ENCODE results near the gene TULP4. TPM values are rescaled to one million over a fixed set of nuclear protein-coding genes. Genes with fewer than 3 reads are reported as not detected.

Gene TULP4
- polyA plus RNA-seq, 3 donors: 6.5 to 10.6 (median 7.9) TPM

GRCh38 chr6:158544428-158544827 lies 232.2 kb downstream of the TULP4 start:
- no peak overlapping the region for H3K4me3 Mint-ChIP-seq
- Histone ChIP-seq H4K20me1 (ENCODE audit: insufficient read depth, low read length) (no peaks in the 10 kb centered on the region), H2AFZ (ENCODE audit: insufficient read depth, low read depth, low read length, poor library complexity, severe bottlenecking) (no peak overlapping the region), H3K4me2 (replicated peaks; ENCODE audit: extremely low read depth, low read length, poor library complexity, severe bottlenecking) (no peak overlapping the region), H3K27ac (ENCODE audit: low read depth in 1 of 2, low read length in 2 of 2) (no peak overlapping the region), H3K4me1 (ENCODE audit: control insufficient read depth in 1 of 2, insufficient read depth in 2 of 2, low read length in 2 of 2) (no peaks in the 10 kb centered on the region), H3K4me3 (replicated peaks in 1 of 3; ENCODE audit: low read depth in 2 of 3, low read length in 3 of 3) (no peak overlapping the region), H3K9ac (ENCODE audit: insufficient read depth, low read length, poor library complexity, severe bottlenecking) (no peak overlapping the region), H3K27me3 (ENCODE audit: control insufficient read depth in 2 of 2, insufficient read depth in 2 of 2, low read length in 2 of 2) (peaks cover 3 to 10% of the 10 kb centered on the region in 2 donors), H3K36me3 (replicated peaks in 1 of 2; ENCODE audit: control insufficient read depth in 1 of 2, insufficient read depth in 2 of 2, low read length in 2 of 2) (no peaks in the 10 kb centered on the region), H3K79me2 (ENCODE audit: insufficient read depth, low read length) (no peaks in the 10 kb centered on the region), H3K9me3 (replicated peaks in 1 of 2; ENCODE audit: control insufficient read depth in 1 of 2, insufficient read depth in 1 of 2, low read length in 2 of 2) (no peaks in the 10 kb centered on the region)
- intact Hi-C loops (cut with micrococcal nuclease): no loop called here
- 92% methylated on average over 10 of the region's 12 CpGs for WGBS (ENCODE audit: insufficient coverage)
- H3K36me3 Mint-ChIP-seq: no peaks in the 10 kb centered on the region
- peaks cover 0 to 3% (median 0%) of the 10 kb centered on the region in 7 donors for H3K9me3 Mint-ChIP-seq
- H3K27ac Mint-ChIP-seq: no peak overlapping the region
- no peak for TF ChIP-seq CTCF (IDR thresholded peaks at IDR 0.05)
- H3K27me3 Mint-ChIP-seq (ENCODE audit: low read depth in 3 of 3): peaks cover 12 to 31% (median 15%) of the 10 kb centered on the region in 3 donors
- H3K4me1 Mint-ChIP-seq: no peaks in the 10 kb centered on the region
- DNase-seq: no peak

- peaks cover 8 to 22% (median 8%) of the 10 kb centered on the region in 3 donors for H3K27me3 Mint-ChIP-seq (ENCODE audit: low read depth in 3 of 3)
These were observed 233.0 kb downstream of the TULP4 start for GRCh38 chr6:158545043-158545966.

More at GRCh38 chr6:158545043-158545966, 233.0 kb downstream of the TULP4 start:
- Histone ChIP-seq H3K9ac (ENCODE audit: insufficient read depth, low read length, poor library complexity, severe bottlenecking) (no peak overlapping the region), H3K4me3 (replicated peaks in 1 of 3; ENCODE audit: low read depth in 2 of 3, low read length in 3 of 3) (no peak overlapping the region), H3K79me2 (ENCODE audit: insufficient read depth, low read length) (no peaks in the 10 kb centered on the region), H3K36me3 (replicated peaks in 1 of 2; ENCODE audit: control insufficient read depth in 1 of 2, insufficient read depth in 2 of 2, low read length in 2 of 2) (no peaks in the 10 kb centered on the region), H3K4me1 (ENCODE audit: control insufficient read depth in 1 of 2, insufficient read depth in 2 of 2, low read length in 2 of 2) (no peaks in the 10 kb centered on the region), H3K27me3 (ENCODE audit: control insufficient read depth in 2 of 2, insufficient read depth in 2 of 2, low read length in 2 of 2) (peaks cover 0 to 3% of the 10 kb centered on the region in 2 donors), H2AFZ (ENCODE audit: insufficient read depth, low read depth, low read length, poor library complexity, severe bottlenecking) (no peak overlapping the region), H3K4me2 (replicated peaks; ENCODE audit: extremely low read depth, low read length, poor library complexity, severe bottlenecking) (no peak overlapping the region), H3K9me3 (replicated peaks in 1 of 2; ENCODE audit: control insufficient read depth in 1 of 2, insufficient read depth in 1 of 2, low read length in 2 of 2) (no peaks in the 10 kb centered on the region), H4K20me1 (ENCODE audit: insufficient read depth, low read length) (no peaks in the 10 kb centered on the region), H3K27ac (ENCODE audit: low read depth in 1 of 2, low read length in 2 of 2) (no peak overlapping the region)
- no peaks in the 10 kb centered on the region for H3K4me1 Mint-ChIP-seq
- intact Hi-C loops (cut with micrococcal nuclease): no loop called here
- H3K36me3 Mint-ChIP-seq: no peaks in the 10 kb centered on the region
- no peak for DNase-seq
- 87% methylated on average over 20 of the region's 30 CpGs for WGBS (ENCODE audit: insufficient coverage)
- TF ChIP-seq CTCF (IDR thresholded peaks at IDR 0.05): no peak
- peak overlapping the region in 1 of 7 donors; percentile 39 for H3K27ac Mint-ChIP-seq
- H3K4me3 Mint-ChIP-seq: no peak overlapping the region
- peaks cover 0 to 3% (median 0%) of the 10 kb centered on the region in 7 donors for H3K9me3 Mint-ChIP-seq
